ENCODE data around the gene DPYSL4.

DPYSL4 gene

GRCh38 chr10:132178672-132179545 is 7.8 kb upstream of the DPYSL4 start:
- DNase-seq (ENCODE audit: low read depth) = no peak

- no peak for DNase-seq (ENCODE audit: low read depth)
Observed at GRCh38 chr10:132179551-132180392, 7.0 kb upstream of the DPYSL4 start.

- DNase-seq (ENCODE audit: low read depth) = no peak
Observed at GRCh38 chr10:132180736-132181135, 6.0 kb upstream of the DPYSL4 start.

- no peak for DNase-seq (ENCODE audit: low read depth)
Observed at GRCh38 chr10:132181691-132182425, 4.9 kb upstream of the DPYSL4 start.

GRCh38 chr10:132182591-132182990 is 4.2 kb upstream of the DPYSL4 start:
- no peak for DNase-seq (ENCODE audit: low read depth)

- no peak for DNase-seq (ENCODE audit: low read depth)
Observed at GRCh38 chr10:132183046-132183445, 3.7 kb upstream of the DPYSL4 start.

- DNase-seq (ENCODE audit: low read depth) = no peak
Observed at GRCh38 chr10:132184816-132185593, 1.7 kb upstream of the DPYSL4 start.

- DNase-seq (ENCODE audit: low read depth) = peak; percentile 41
Observed at GRCh38 chr10:132185601-132186487, 904 bp upstream of the DPYSL4 start.

GRCh38 chr10:132187430-132188138 is 836 bp downstream of the DPYSL4 start:
- no peak for DNase-seq (ENCODE audit: low read depth)

- no peak for DNase-seq (ENCODE audit: low read depth)
Observed at GRCh38 chr10:132188331-132188730, 1.6 kb downstream of the DPYSL4 start.

- DNase-seq (ENCODE audit: low read depth) = no peak
Observed at GRCh38 chr10:132189016-132189415, 2.3 kb downstream of the DPYSL4 start.

GRCh38 chr10:132189810-132190422 is 3.2 kb downstream of the DPYSL4 start:
- DNase-seq (ENCODE audit: low read depth) = no peak

GRCh38 chr10:132192076-132192975 is 5.6 kb downstream of the DPYSL4 start:
- no peak for DNase-seq (ENCODE audit: low read depth)

- DNase-seq (ENCODE audit: low read depth) = no peak
Observed at GRCh38 chr10:132192991-132193665, 6.4 kb downstream of the DPYSL4 start.

- DNase-seq (ENCODE audit: low read depth) = peak; percentile 15
Observed at GRCh38 chr10:132193907-132194552, 7.3 kb downstream of the DPYSL4 start.

- no peak for DNase-seq (ENCODE audit: low read depth)
Observed at GRCh38 chr10:132194726-132195125, 8.0 kb downstream of the DPYSL4 start.

- no peak for DNase-seq (ENCODE audit: low read depth)
Observed at GRCh38 chr10:132195366-132196075, 8.8 kb downstream of the DPYSL4 start.

Measured in iris pigment epithelial cell (primary cell).